K562 (cell line): ENCODE results near the gene ABL1. TPM values are rescaled to one million over a fixed set of nuclear protein-coding genes. Genes with fewer than 3 reads are reported as not detected.

ENCODE experiments used
- ATAC-seq: fragments of 200-7000 bp; cut with Tn5 transposase; 3 replicates; pipeline ENCODE4 v1.9.1; 2020; ENCODE audit warnings: moderate library complexity
- BruUV-seq: library from RNA; stranded (reverse); fragments of 400-500 nt; replicated peaks from 2 replicates; lab custom pipeline; 2021; lab: Mats Ljungman, UMichigan
- CTCF ChIA-PET: fragments of 300-600 bp; formaldehyde crosslinking; extraction: SDS; loops from one replicate; lab custom pipeline; 2021; ENCODE audit warnings: low intra/inter-chr PET ratio; lab: Yijun Ruan, JAX
- POLR2A ChIA-PET: fragments of 300-600, 350-650 bp; sonication (Branson Sonifier 250); formaldehyde crosslinking; extraction: SDS; loops from one replicate; lab custom pipeline; 2021; ENCODE audit warnings: antibody characterized with exemption, inconsistent platforms; lab: Yijun Ruan, JAX
- DNase-seq, 4 experiments: peaks; one replicate each; pipeline versions ENCODE4 v3.0.0 to v3.0.0-alpha.2; 2011 to 2018; ENCODE audit warnings: low spot score in 3 of 4, mixed read lengths in 3 of 4; ENCODE audit errors: extremely low read depth in 1 of 4
- FAIRE-seq: peaks from 2 replicates; lab custom pipeline; 2011; peaks lifted over from hg19 to GRCh38; lab: Jason Lieb, UNC
- H2AFZ ChIP-seq: 2 replicates; pipeline ENCODE4 v1.6.0; 2011; ENCODE audit warnings: low read depth, low read length, control low read depth, inconsistent platforms
- H3K27ac ChIP-seq: fragments of 200-600 bp; 3 replicates; pipeline ENCODE4 v1.8.0; 2011; ENCODE audit warnings: low read depth, mild to moderate bottlenecking, control low read depth, inconsistent platforms, low read length, moderate library complexity, mixed read lengths; ENCODE audit errors: extremely low read depth
- H3K27me3 ChIP-seq, 2 experiments: fragments of 300-600 bp in 1 of 2; 2 replicates in 1 of 2; 3 replicates in 1 of 2; pipeline versions ENCODE4 v1.6.0 to v1.8.0; 2011; ENCODE audit warnings: inconsistent platforms in 2 of 2, low read length in 2 of 2, mild to moderate bottlenecking in 1 of 2, mixed read lengths in 1 of 2, moderate library complexity in 1 of 2; ENCODE audit not compliant: control insufficient read depth in 2 of 2, insufficient read depth in 2 of 2
- H3K36me3 ChIP-seq: fragments of 300-600 bp; 3 replicates; pipeline ENCODE4 v1.8.0; 2011; ENCODE audit warnings: mild to moderate bottlenecking, low read length, inconsistent platforms; ENCODE audit not compliant: control insufficient read depth, insufficient read depth
- H3K4me1 ChIP-seq, 2 experiments: fragments of 200-600 bp in 1 of 2; replicated peaks in 1 of 2; 2 replicates in 1 of 2; 3 replicates in 1 of 2; pipeline versions ENCODE4 v1.5.1 to v1.8.0; 2011; ENCODE audit warnings: inconsistent platforms in 2 of 2, low read length in 2 of 2, mild to moderate bottlenecking in 1 of 2, mixed read lengths in 1 of 2, moderate library complexity in 1 of 2; ENCODE audit not compliant: control insufficient read depth in 2 of 2, insufficient read depth in 2 of 2
- H3K4me2 ChIP-seq: 2 replicates; pipeline ENCODE4 v1.6.1; 2011; ENCODE audit warnings: low read length, control low read depth, inconsistent platforms, mixed read lengths; ENCODE audit not compliant: insufficient read depth
- H3K4me3 ChIP-seq: fragments of 200-600 bp; sonication (generic), shearing (Covaris generic); 2 replicates; pipeline ENCODE4 v1.5.1; 2016; ENCODE audit warnings: control low read depth, inconsistent platforms
- H3K79me2 ChIP-seq: fragments of 200-600 bp; 3 replicates; pipeline ENCODE4 v1.8.0; 2011; ENCODE audit warnings: low read length, inconsistent platforms; ENCODE audit not compliant: control insufficient read depth, insufficient read depth
- H3K9ac ChIP-seq, 2 experiments: 2 replicates each; pipeline versions ENCODE4 v1.6.0 to v1.6.1; 2011; ENCODE audit warnings: low read depth in 2 of 2, low read length in 2 of 2, control low read depth in 1 of 2, inconsistent platforms in 1 of 2, mild to moderate bottlenecking in 1 of 2, mixed read lengths in 1 of 2; ENCODE audit not compliant: insufficient read depth in 1 of 2
- H3K9me1 ChIP-seq: one replicate; pipeline ENCODE4 v1.6.0; 2011; ENCODE audit warnings: inconsistent platforms, mild to moderate bottlenecking, low read length, moderate library complexity; ENCODE audit not compliant: control insufficient read depth, insufficient read depth
- H3K9me3 ChIP-seq: replicated peaks from 2 replicates; pipeline ENCODE4 v1.5.1; 2011; ENCODE audit warnings: low read depth, low read length, inconsistent platforms; ENCODE audit not compliant: control insufficient read depth, insufficient read depth
- H4K20me1 ChIP-seq: replicated peaks from 2 replicates; pipeline ENCODE4 v1.6.1; 2011; ENCODE audit warnings: low read length, inconsistent platforms, mixed read lengths; ENCODE audit not compliant: control insufficient read depth, insufficient read depth
- ATF3 ChIP-seq, 2 experiments: fragments of 450-650 bp in 1 of 2; sonication (generic) in 1 of 2; formaldehyde crosslinking in 1 of 2; IDR thresholded peaks in 1 of 2; conservative IDR thresholded peaks in 1 of 2; 2 replicates each; pipeline versions ENCODE4 v1.6.1 to v1.8.1; 2016 to 2023; ENCODE audit warnings: mild to moderate bottlenecking in 2 of 2, moderate library complexity in 2 of 2, inconsistent platforms in 1 of 2, missing genetic modification reagents in 1 of 2
- BACH1 ChIP-seq: fragments of 200-800 bp; sonication (Bioruptor generic); IDR thresholded peaks from 2 replicates; pipeline ENCODE4 v1.6.1; 2016; ENCODE audit warnings: missing genetic modification characterization, missing compliant biosample characterization
- CBX2 ChIP-seq: fragments of 200-600 bp; sonication (generic); IDR thresholded peaks from one replicate; pipeline ENCODE4 v1.6.1; 2012; ENCODE audit warnings: mild to moderate bottlenecking, low read length, inconsistent platforms; ENCODE audit not compliant: insufficient read depth, poor library complexity, severe bottlenecking
- FOXM1 ChIP-seq, 2 experiments: fragments of 450-650 bp in 1 of 2; sonication (generic) in 1 of 2; formaldehyde crosslinking in 1 of 2; IDR thresholded peaks; 2 replicates each; pipeline versions ENCODE4 v1.6.1 to v1.9.0; 2017 to 2022; ENCODE audit warnings: low read depth in 2 of 2, mild to moderate bottlenecking in 2 of 2, missing genetic modification reagents in 1 of 2, moderate library complexity in 1 of 2
- IFI16 ChIP-seq: fragments of 250-450 bp; sonication (Bioruptor Pico); IDR thresholded peaks from 2 replicates; pipeline ENCODE4 v2.1.2; 2022; ENCODE audit warnings: mild to moderate bottlenecking, inconsistent platforms
- MECOM ChIP-seq: fragments of 250-450 bp; sonication (Bioruptor Pico); IDR thresholded peaks from 2 replicates; pipeline ENCODE4 v1.8.0; 2022; ENCODE audit warnings: inconsistent platforms
- PTBP1 ChIP-seq: fragments of 200-400 bp; formaldehyde crosslinking; IDR thresholded peaks from 2 replicates; pipeline ENCODE4 v1.6.1; 2017; ENCODE audit warnings: low read depth, low read length
- RFX1 ChIP-seq: fragments of 450-650 bp; IDR thresholded peaks from 2 replicates; pipeline ENCODE4 v1.6.1; 2016; ENCODE audit warnings: mild to moderate bottlenecking, moderate library complexity
- RFX7 ChIP-seq: fragments of 250-450 bp; sonication (Bioruptor Pico); IDR thresholded peaks from 2 replicates; pipeline ENCODE4 v1.5.1; 2021; ENCODE audit warnings: mild to moderate bottlenecking
- SREBF1 ChIP-seq: fragments of 150-350 bp; IDR thresholded peaks from 2 replicates; pipeline ENCODE4 v1.6.1; 2014; ENCODE audit warnings: antibody characterized with exemption, low read depth, low read length, borderline replicate concordance
- STAT6 ChIP-seq: sonication (generic); formaldehyde crosslinking; IDR thresholded peaks from 2 replicates; pipeline ENCODE4 v1.8.1; 2023; ENCODE audit warnings: mild to moderate bottlenecking, missing genetic modification reagents
- TEAD2 ChIP-seq: fragments of 450-650 bp; IDR thresholded peaks from 2 replicates; pipeline ENCODE4 v1.6.1; 2016; ENCODE audit warnings: missing genetic modification characterization, control low read depth, missing compliant biosample characterization
- ZNF224 ChIP-seq: sonication (generic); formaldehyde crosslinking; IDR thresholded peaks from 2 replicates; pipeline ENCODE4 v1.8.0; 2022; ENCODE audit warnings: mild to moderate bottlenecking, missing genetic modification reagents
- WGBS: fragments of 100-300 bp; shearing (Covaris generic); methylation state at CpG from one replicate; pipeline ENCODE4 v1.1.6; 2016; ENCODE audit warnings: low coverage, mixed read lengths; ENCODE audit not compliant: insufficient coverage; ENCODE audit errors: missing lambda C conversion rate; 5-methylcytosine and 5-hydroxymethylcytosine counted together
- in situ Hi-C: fragments of 300-500 bp; cut with MboI; formaldehyde crosslinking; loops from 4 replicates; pipeline ENCODE4 v1.15.0; 2018; ENCODE audit warnings: inconsistent platforms, mixed read lengths
- intact Hi-C: fragments of 100-400 bp; cut with micrococcal nuclease; formaldehyde crosslinking; loops from 2 replicates; pipeline ENCODE4 v1.14.2; 2022
- polyA plus RNA-seq, 8 experiments: library from polyadenylated mRNA; depleted of rRNA in 4 of 8; stranded (reverse) in 5 of 8; unstranded in 3 of 8; fragments of >200 nt; fragmentation: Nextera tagmentation in 2 of 8; fragmentation: Illumina TruSeq in 1 of 8; extraction: Ambion mirVana in 2 of 8; extraction: Trizol in 1 of 8; gene quantifications; 2 replicates each; pipeline versions ENCODE4 v1.2.1 to v1.2.3, GENCODE V29; 2011 to 2014; ENCODE audit warnings: inconsistent platforms in 1 of 8, missing spikeins in 1 of 8
- total RNA-seq, 7 experiments: library from RNA; depleted of rRNA in 6 of 7; stranded (reverse); fragments of >200 nt in 6 of 7; fragmentation: Illumina TruSeq in 2 of 7; extraction: Trizol in 2 of 7; gene quantifications; 2 replicates each; pipeline versions ENCODE4 v1.2.1 to v1.2.3, GENCODE V29; 2011 to 2021; ENCODE audit warnings: low replicate concordance in 1 of 7

The ABL1 gene
- total and polyA plus RNA-seq, 9 of the 15 experiments (the other 6 are each of a cell fraction or from before 2014, with no cell fraction given), result 1.5 to 130 (median 37.8) TPM

DNA sequence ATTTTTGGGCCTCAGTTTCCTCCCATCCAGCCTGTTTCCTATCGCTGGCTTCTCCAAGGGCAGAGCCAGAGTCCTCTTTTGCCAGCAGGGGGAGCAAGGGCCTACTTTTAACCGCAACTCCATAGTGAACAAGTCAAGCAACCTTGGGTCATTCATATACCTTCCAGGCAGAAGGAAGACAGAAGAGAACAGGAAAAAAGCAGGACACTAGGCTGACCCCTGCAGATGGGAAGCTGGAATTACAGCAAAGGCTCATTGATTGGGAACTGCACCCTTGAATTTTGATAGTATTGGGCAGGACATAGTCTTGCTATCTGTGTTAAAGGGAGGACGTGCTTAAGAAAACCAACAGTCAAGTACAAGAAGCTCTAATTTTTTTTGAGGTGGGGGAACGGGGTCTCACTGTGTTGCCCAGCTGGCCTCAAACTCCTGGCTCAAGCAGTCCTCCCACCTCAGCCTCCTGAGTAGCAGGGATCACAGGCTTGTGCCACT is 31.5 kb downstream of the ABL1 start:
- Histone ChIP-seq H2AFZ (no peak overlapping the region), H3K27me3 (no peaks in the 10 kb centered on the region), H4K20me1 (peaks cover 50% of the 10 kb centered on the region), H3K9me3 (no peaks in the 10 kb centered on the region), H3K36me3 (peaks cover 40% of the 10 kb centered on the region; the same call in 2 of the 3 replicates), H3K9ac (no peak overlapping the region), H3K4me3 (no peak overlapping the region), H3K9me1 (peaks cover 8% of the 10 kb centered on the region), H3K27ac (no peak overlapping the region), H3K4me1 (peaks cover 0 to 4% of the 10 kb centered on the region in 2 experiments; a peak in 3 of 5 replicates), H3K79me2 (no peaks in the 10 kb centered on the region), H3K4me2 (no peak overlapping the region)
- no TSS peak for BruUV-seq
- FAIRE-seq (peak; percentile 93), ATAC-seq (peak; percentile 94), DNase-seq (peak in 2 of 4 experiments; percentile 97 to 100)
- ChIA-PET CTCF (interaction anchor here (0.5 to 15.1 kb wide), 15 partner anchors 20 to 970 kb away, joined by 3 to 636 read pairs (median 4); partner anchors contain the start of gene FIBCD1), POLR2A (interaction anchor here (0.6 to 15.4 kb wide), 28 partner anchors 8 to 259 kb away, joined by 3 to 220 read pairs (median 5); partner anchors contain the start of gene NUP214)
- intact Hi-C loops (loop anchor here (1.0 to 2.0 kb wide), 4 partner anchors 42 to 180 kb away; no protein-coding TSS in a partner anchor), in situ Hi-C loops (loop anchor here (10.0 kb wide), 1 partner anchor 412 kb away; no protein-coding TSS in a partner anchor)
- 24% methylated on average over 4 of the region's 4 CpGs for WGBS
- no peak for TF ChIP-seq MECOM
- TF ChIP-seq PTBP1, result no peak
- TF ChIP-seq ATF3 (IDR thresholded peaks at IDR 0.05), result no peak
- TF ChIP-seq ATF3 (CRISPR knock-in tag; conservative IDR thresholded peaks at IDR 0.05), result peak; percentile 97
- TF ChIP-seq IFI16, result no peak
- TF ChIP-seq TEAD2, result no peak
- TF ChIP-seq ZNF224 (CRISPR knock-in tag), result no peak
- TF ChIP-seq SREBF1, result no peak
- no peak for TF ChIP-seq RFX1
- TF ChIP-seq RFX7, result no peak
- peak; percentile 100 for TF ChIP-seq STAT6 (CRISPR knock-in tag)
- no peak for TF ChIP-seq BACH1 (tag)
- TF ChIP-seq CBX2, result no peak
- no peak for TF ChIP-seq FOXM1 (IDR thresholded peaks at IDR 0.05; ENCODE audit: low read depth)
- no peak for TF ChIP-seq FOXM1 (CRISPR knock-in tag; IDR thresholded peaks at IDR 0.05; ENCODE audit: low read depth)
